Measurements from ENCODE around the gene ADGRF4. TPM values are rescaled to one million over a fixed set of nuclear protein-coding genes. Genes with fewer than 3 reads are reported as not detected.

ADGRF4 gene
- total and polyA plus RNA-seq, 2 donors (not counting 1 experiment from before 2014, with no cell fraction given) = not detected

- Mint-ChIP-seq H3K4me1 (no peaks in the 10 kb centered on the region), H3K27ac (no peak overlapping the region), H3K9me3 (ENCODE audit: insufficient read depth) (no peaks in the 10 kb centered on the region), H3K27me3 (no peaks in the 10 kb centered on the region), H3K4me3 (no peak overlapping the region)
- no CpG with 5 or more reads among the region's 4 CpGs for WGBS (ENCODE audit: insufficient coverage)
- H4K20me1 ChIP-seq (ENCODE audit: control insufficient read depth, insufficient read depth, low read length, poor library complexity, severe bottlenecking) = no peaks in the 10 kb centered on the region
- H3K4me2 ChIP-seq (replicated peaks; ENCODE audit: low read depth, low read length, poor library complexity, severe bottlenecking) = no peak overlapping the region
- no peaks in the 10 kb centered on the region for H3K27me3 ChIP-seq (replicated peaks in 1 of 4; ENCODE audit: control extremely low read depth in 1 of 4, control insufficient read depth in 3 of 4, insufficient read depth in 4 of 4, low read length in 3 of 4)
- ChIA-PET POLR2A (no interaction called here), CTCF (no interaction called here)
- H3K9me3 ChIP-seq (ENCODE audit: control extremely low read depth in 1 of 3, control insufficient read depth in 2 of 3, insufficient read depth in 1 of 3, low read length in 2 of 3) = no peaks in the 10 kb centered on the region
- no peak overlapping the region for H3K9ac ChIP-seq (ENCODE audit: low read length)
- no peaks in the 10 kb centered on the region for H3K36me3 ChIP-seq (replicated peaks in 1 of 2; ENCODE audit: control extremely low read depth in 1 of 2, control insufficient read depth in 1 of 2, extremely low read depth in 1 of 2, insufficient read depth in 2 of 2, low read length in 1 of 2)
- H3K79me2 ChIP-seq (ENCODE audit: control insufficient read depth, insufficient read depth, low read length) = no peaks in the 10 kb centered on the region
- H3K4me1 ChIP-seq (ENCODE audit: control insufficient read depth in 2 of 2, insufficient read depth in 2 of 2, low read length in 2 of 2) = no peaks in the 10 kb centered on the region
- no peak for DNase-seq
- no peak for ATAC-seq (ENCODE audit: low read depth)
- no peak overlapping the region for H2AFZ ChIP-seq (ENCODE audit: insufficient read depth, low read depth, low read length, poor library complexity, severe bottlenecking)
- no peak overlapping the region for H3K4me3 ChIP-seq (ENCODE audit: control extremely low read depth in 1 of 5, extremely low read depth in 1 of 5, insufficient read depth in 1 of 5, low read depth in 2 of 5, low read length in 4 of 5)
- intact Hi-C loops (cut with micrococcal nuclease) = no loop called here
- H3K27ac ChIP-seq (ENCODE audit: low read length in 2 of 2) = no peak overlapping the region
- TF ChIP-seq EZH2 (IDR thresholded peaks at IDR 0.05; ENCODE audit: borderline replicate concordance, insufficient read depth, low read depth, low read length, poor library complexity, severe bottlenecking) (no peak), CTCF (IDR thresholded peaks at IDR 0.05) (no peak)
Observed at GRCh38 chr6:47701363-47701762, 3.0 kb downstream of the ADGRF4 start.

- Mint-ChIP-seq H3K27ac (no peak overlapping the region), H3K4me3 (no peak overlapping the region), H3K9me3 (ENCODE audit: insufficient read depth) (no peaks in the 10 kb centered on the region), H3K27me3 (peaks cover 11% of the 10 kb centered on the region), H3K4me1 (no peaks in the 10 kb centered on the region)
- H2AFZ ChIP-seq (ENCODE audit: insufficient read depth, low read depth, low read length, poor library complexity, severe bottlenecking) = no peak overlapping the region
- WGBS (ENCODE audit: insufficient coverage) = 93% methylated on average over 4 of the region's 5 CpGs
- H3K79me2 ChIP-seq (ENCODE audit: control insufficient read depth, insufficient read depth, low read length) = no peaks in the 10 kb centered on the region
- intact Hi-C loops (cut with micrococcal nuclease) = no loop called here
- no peaks in the 10 kb centered on the region for H3K4me1 ChIP-seq (ENCODE audit: control insufficient read depth in 2 of 2, insufficient read depth in 2 of 2, low read length in 2 of 2)
- DNase-seq = no peak
- TF ChIP-seq EZH2 (IDR thresholded peaks at IDR 0.05; ENCODE audit: borderline replicate concordance, insufficient read depth, low read depth, low read length, poor library complexity, severe bottlenecking) (no peak), CTCF (IDR thresholded peaks at IDR 0.05) (no peak)
- H3K27me3 ChIP-seq (replicated peaks in 1 of 4; ENCODE audit: control extremely low read depth in 1 of 4, control insufficient read depth in 3 of 4, insufficient read depth in 4 of 4, low read length in 3 of 4) = no peaks in the 10 kb centered on the region
- no peak overlapping the region for H3K9ac ChIP-seq (ENCODE audit: low read length)
- H3K4me2 ChIP-seq (replicated peaks; ENCODE audit: low read depth, low read length, poor library complexity, severe bottlenecking) = no peak overlapping the region
- POLR2A ChIA-PET = no interaction called here
- H3K9me3 ChIP-seq (ENCODE audit: control extremely low read depth in 1 of 3, control insufficient read depth in 2 of 3, insufficient read depth in 1 of 3, low read length in 2 of 3) = no peaks in the 10 kb centered on the region
- CTCF ChIA-PET = no interaction called here
- no peak for ATAC-seq (ENCODE audit: low read depth)
- no peaks in the 10 kb centered on the region for H3K36me3 ChIP-seq (replicated peaks in 1 of 2; ENCODE audit: control extremely low read depth in 1 of 2, control insufficient read depth in 1 of 2, extremely low read depth in 1 of 2, insufficient read depth in 2 of 2, low read length in 1 of 2)
- H4K20me1 ChIP-seq (ENCODE audit: control insufficient read depth, insufficient read depth, low read length, poor library complexity, severe bottlenecking) = no peaks in the 10 kb centered on the region
- H3K4me3 ChIP-seq (ENCODE audit: control extremely low read depth in 1 of 5, extremely low read depth in 1 of 5, insufficient read depth in 1 of 5, low read depth in 2 of 5, low read length in 4 of 5) = no peak overlapping the region
- H3K27ac ChIP-seq (ENCODE audit: low read length in 2 of 2) = no peak overlapping the region
Observed at GRCh38 chr6:47709160-47709559, 10.8 kb downstream of the ADGRF4 start.
